K562 (cell line): ENCODE results near the gene DEFB113. TPM values are rescaled to one million over a fixed set of nuclear protein-coding genes. Genes with fewer than 3 reads are reported as not detected.
A peak's percentile ranks its signal among the peaks of the same experiment; 100 is the strongest.

Source experiments
- ADNP ChIP-seq: fragments of 200-800 bp; sonication (Bioruptor generic); IDR thresholded peaks from 2 replicates; pipeline ENCODE4 v1.6.1; 2016; ENCODE audit warnings: missing genetic modification characterization, missing compliant biosample characterization
- ASH1L ChIP-seq: fragments of 450-650 bp; IDR thresholded peaks from 2 replicates; pipeline ENCODE4 v1.6.1; 2018; ENCODE audit warnings: borderline replicate concordance, mild to moderate bottlenecking, low read depth; ENCODE audit not compliant: partially characterized antibody
- CHD1 ChIP-seq: fragments of 200-600 bp; sonication (generic); IDR thresholded peaks from one replicate; pipeline ENCODE4 v1.6.1; 2012; ENCODE audit warnings: mild to moderate bottlenecking, moderate library complexity, low read length, inconsistent platforms
- CREBBP ChIP-seq: IDR thresholded peaks from one replicate; pipeline ENCODE4 v1.6.1; 2012; ENCODE audit warnings: low read depth, mild to moderate bottlenecking, control low read depth, inconsistent platforms, low read length
- CREM ChIP-seq: IDR thresholded peaks from 2 replicates; pipeline ENCODE4 v1.6.1; 2014; ENCODE audit warnings: antibody characterized with exemption, low read depth
- ELF1 ChIP-seq: fragments of 200-800 bp; sonication (Bioruptor generic); IDR thresholded peaks from 2 replicates; pipeline ENCODE4 v1.6.1; 2016; ENCODE audit warnings: missing genetic modification characterization, missing compliant biosample characterization
- ELF4 ChIP-seq: fragments of 450-650 bp; formaldehyde crosslinking; IDR thresholded peaks from 2 replicates; pipeline ENCODE4 v1.4.0; 2022; ENCODE audit warnings: missing genetic modification characterization
- MGA ChIP-seq: fragments of 450-650 bp; IDR thresholded peaks from 2 replicates; pipeline ENCODE4 v1.6.1; 2016; ENCODE audit warnings: mild to moderate bottlenecking, moderate library complexity
- PHF20 ChIP-seq: fragments of 450-650 bp; IDR thresholded peaks from 2 replicates; pipeline ENCODE4 v1.6.1; 2018; ENCODE audit not compliant: partially characterized antibody
- POLR2G ChIP-seq: fragments of 200-400 bp; formaldehyde crosslinking; IDR thresholded peaks from 2 replicates; pipeline ENCODE4 v1.6.1; 2017; ENCODE audit warnings: low read depth, mild to moderate bottlenecking, antibody characterized with exemption, low read length, moderate library complexity
- SNAPC5 ChIP-seq: fragments of 250-450 bp; sonication (Bioruptor Pico); IDR thresholded peaks from 2 replicates; pipeline ENCODE4 v1.8.0; 2021; ENCODE audit warnings: moderate library complexity, mild to moderate bottlenecking, inconsistent platforms
- ZNF133 ChIP-seq: fragments of 250-450 bp; sonication (Bioruptor Pico); IDR thresholded peaks from 2 replicates; pipeline ENCODE4 v1.4.0; 2020; ENCODE audit warnings: mild to moderate bottlenecking
- polyA plus RNA-seq, 8 experiments: library from polyadenylated mRNA; depleted of rRNA in 4 of 8; stranded (reverse) in 5 of 8; unstranded in 3 of 8; fragments of >200 nt; fragmentation: Nextera tagmentation in 2 of 8; fragmentation: Illumina TruSeq in 1 of 8; extraction: Ambion mirVana in 2 of 8; extraction: Trizol in 1 of 8; gene quantifications; 2 replicates each; pipeline versions ENCODE4 v1.2.1 to v1.2.3, GENCODE V29; 2011 to 2014; ENCODE audit warnings: inconsistent platforms in 1 of 8, missing spikeins in 1 of 8
- total RNA-seq, 7 experiments: library from RNA; depleted of rRNA in 6 of 7; stranded (reverse); fragments of >200 nt in 6 of 7; fragmentation: Illumina TruSeq in 2 of 7; extraction: Trizol in 2 of 7; gene quantifications; 2 replicates each; pipeline versions ENCODE4 v1.2.1 to v1.2.3, GENCODE V29; 2011 to 2021; ENCODE audit warnings: low replicate concordance in 1 of 7
- TF ChIP-seq, protein P1 (sequence below): fragments of 150-350 bp; conservative IDR thresholded peaks from 2 replicates; pipeline ENCODE4 v1.6.1; 2014; ENCODE audit warnings: low read length

Gene DEFB113
- total and polyA plus RNA-seq, 9 of the 15 experiments (the other 6 are each of a cell fraction or from before 2014, with no cell fraction given) = not detected

DNA sequence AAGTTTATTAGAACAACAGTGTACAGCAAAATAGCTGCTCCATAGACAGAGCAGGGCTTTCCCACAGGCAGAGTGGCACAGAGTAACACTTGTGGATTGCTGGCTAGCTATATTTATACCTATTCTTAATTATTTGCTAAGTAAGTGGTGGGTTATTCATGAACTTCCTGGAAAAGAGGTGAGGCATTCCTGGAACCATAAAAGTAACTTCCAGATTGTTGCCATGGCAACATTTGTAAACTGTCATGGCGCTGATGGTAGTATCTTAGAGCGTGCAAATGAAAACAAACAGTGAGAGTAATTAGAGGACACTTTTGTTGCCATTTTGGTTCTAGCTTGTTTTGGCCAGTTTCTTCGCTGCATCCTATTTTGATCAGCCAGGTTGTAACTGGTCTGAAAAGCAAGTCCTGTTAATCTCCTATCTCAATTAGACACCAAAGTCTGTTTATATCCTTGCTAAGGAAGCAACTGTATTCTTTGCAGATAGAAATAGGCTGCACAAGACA lies 29.4 kb downstream of the DEFB113 start (continued):
- peak; percentile 29; the same call in 1 of the 2 replicates for TF ChIP-seq MGA
- TF ChIP-seq ELF1 (tag) = peak; percentile 65
- TF ChIP-seq SNAPC5 = no peak
- no peak for TF ChIP-seq POLR2G
- no peak for TF ChIP-seq CHD1
- TF ChIP-seq, protein P1, sequence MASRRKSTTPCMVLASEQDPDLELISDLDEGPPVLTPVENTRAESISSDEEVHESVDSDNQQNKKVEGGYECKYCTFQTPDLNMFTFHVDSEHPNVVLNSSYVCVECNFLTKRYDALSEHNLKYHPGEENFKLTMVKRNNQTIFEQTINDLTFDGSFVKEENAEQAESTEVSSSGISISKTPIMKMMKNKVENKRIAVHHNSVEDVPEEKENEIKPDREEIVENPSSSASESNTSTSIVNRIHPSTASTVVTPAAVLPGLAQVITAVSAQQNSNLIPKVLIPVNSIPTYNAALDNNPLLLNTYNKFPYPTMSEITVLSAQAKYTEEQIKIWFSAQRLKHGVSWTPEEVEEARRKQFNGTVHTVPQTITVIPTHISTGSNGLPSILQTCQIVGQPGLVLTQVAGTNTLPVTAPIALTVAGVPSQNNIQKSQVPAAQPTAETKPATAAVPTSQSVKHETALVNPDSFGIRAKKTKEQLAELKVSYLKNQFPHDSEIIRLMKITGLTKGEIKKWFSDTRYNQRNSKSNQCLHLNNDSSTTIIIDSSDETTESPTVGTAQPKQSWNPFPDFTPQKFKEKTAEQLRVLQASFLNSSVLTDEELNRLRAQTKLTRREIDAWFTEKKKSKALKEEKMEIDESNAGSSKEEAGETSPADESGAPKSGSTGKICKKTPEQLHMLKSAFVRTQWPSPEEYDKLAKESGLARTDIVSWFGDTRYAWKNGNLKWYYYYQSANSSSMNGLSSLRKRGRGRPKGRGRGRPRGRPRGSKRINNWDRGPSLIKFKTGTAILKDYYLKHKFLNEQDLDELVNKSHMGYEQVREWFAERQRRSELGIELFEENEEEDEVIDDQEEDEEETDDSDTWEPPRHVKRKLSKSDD = no peak
- TF ChIP-seq PHF20 = no peak
- no peak for TF ChIP-seq ADNP (tag)
- no peak for TF ChIP-seq ELF4 (CRISPR knock-in tag)
- no peak for TF ChIP-seq ZNF133 (CRISPR knock-in tag)
- TF ChIP-seq ASH1L = no peak
- TF ChIP-seq CREM = 0 out of 2 replicates have a peak, but pooled peaks have one; percentile 30
- no peak for TF ChIP-seq CREBBP
